ENCODE measurements around the gene CTSD.
A peak's percentile ranks its signal among the peaks of the same experiment; 100 is the strongest.

The CTSD gene

GRCh38 chr11:1719781-1720180, 43.9 kb downstream of the CTSD start:
- DNase-seq: no peak

DNA sequence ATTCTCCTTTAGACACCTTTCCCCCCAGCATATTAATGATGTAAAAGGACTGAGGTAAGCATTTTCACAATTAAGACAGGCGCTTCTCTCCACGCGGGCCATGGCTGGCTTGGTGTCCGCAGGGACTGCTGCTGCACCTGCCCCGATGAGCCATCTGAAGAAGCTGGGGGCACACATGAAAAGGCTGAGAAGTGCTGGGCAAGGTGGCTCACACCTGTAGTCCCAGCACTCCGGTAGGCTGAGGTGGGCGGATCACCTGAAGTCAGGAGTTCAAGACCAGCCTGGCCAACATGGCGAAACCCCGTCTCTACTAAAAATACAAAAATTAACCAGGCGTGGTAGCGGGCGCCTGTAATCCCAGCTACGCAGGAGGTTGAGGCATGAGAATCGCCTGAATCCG, 45.4 kb downstream of the CTSD start:
- DNase-seq: no peak

- DNase-seq: no peak
These were observed 46.0 kb downstream of the CTSD start for GRCh38 chr11:1717745-1718144.

DNA sequence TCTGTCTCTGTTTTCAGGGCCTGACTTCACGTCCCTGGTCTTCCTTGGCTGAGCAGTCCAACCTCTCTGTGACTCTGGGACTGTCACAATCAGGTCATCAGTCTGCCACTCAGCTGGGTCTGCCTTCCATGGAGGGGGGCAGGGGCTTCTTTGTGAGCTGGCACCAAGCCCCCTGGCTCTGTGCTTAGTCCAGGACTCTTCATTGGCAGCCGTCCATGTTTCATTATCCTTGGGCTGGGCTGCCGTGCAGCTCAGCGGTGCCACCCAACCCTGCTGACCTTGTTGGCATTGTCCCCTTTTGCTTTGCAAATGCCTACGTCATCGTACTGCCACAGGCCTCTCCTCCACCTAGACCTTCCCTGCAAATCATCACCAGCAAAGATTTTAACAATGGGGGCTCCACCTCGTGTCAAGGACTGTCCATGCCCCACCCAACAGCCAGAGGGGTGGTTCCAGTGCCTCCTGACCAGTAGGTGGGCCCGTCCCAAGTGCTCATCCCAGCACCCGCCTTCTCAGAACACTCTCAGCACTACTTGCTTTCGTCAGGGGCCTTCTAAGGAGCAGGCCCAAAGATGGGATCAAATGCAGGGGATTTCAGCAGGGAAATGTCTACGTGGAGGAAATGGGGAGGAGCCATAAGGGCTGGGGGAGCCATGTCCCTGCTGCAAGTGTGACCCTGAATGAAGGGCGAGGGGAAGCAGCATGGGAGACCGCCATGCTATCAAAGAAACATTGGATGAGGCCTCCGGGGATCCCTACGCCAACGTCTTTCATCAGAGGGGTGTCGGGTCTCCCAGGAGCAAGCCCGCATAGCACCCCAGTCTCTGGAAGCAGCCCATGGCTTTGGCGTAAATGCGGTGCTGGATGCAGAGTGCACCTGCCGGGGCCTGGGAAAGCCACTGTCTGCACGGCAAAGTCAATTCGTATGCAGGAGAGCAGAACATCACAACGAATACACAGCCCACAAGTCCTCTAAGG, 48.5 kb downstream of the CTSD start:
- DNase-seq: no peak

GRCh38 chr11:1708716-1709115, 55.0 kb downstream of the CTSD start:
- DNase-seq: no peak

- DNase-seq: no peak
These were observed 56.0 kb downstream of the CTSD start for GRCh38 chr11:1707751-1708150.

DNA sequence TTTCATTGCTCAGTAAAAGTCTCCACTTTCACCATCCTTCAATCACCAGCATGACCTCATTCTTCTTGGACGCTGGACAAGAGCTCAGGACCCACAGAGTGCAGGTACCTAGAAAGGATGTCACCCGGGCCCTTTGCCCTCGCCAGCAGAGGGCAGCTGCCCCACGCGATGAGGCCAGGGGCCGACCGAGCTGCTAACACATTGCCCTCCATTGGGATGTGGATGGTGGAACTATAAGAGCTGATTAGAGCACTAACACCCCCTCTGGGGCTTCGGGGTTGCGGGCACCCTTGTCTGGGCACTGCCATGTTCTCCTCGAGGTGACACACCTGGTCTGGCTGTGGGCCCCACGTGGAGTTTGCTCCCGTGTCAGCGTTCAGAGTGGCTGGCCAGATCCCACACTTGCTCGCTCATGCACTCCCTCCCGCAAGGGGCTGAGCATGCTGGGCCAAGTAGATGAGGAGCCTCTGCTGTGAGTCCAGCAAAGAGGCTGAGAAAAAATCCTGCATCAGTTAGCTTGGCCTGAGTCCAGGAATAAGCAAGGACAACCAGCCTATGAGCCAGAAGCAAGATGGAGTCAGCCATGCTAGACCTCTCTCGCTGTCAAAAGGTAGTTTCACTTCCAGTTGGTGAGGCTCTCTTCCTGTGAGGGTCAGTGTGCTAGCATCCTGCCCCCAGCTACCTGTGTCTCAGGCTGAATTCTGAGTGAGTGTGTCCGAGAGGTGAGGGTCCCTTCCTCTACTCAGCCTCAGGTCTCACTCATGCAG, 56.9 kb downstream of the CTSD start:
- peak in 1 of 2 experiments; percentile 6 for DNase-seq

DNA sequence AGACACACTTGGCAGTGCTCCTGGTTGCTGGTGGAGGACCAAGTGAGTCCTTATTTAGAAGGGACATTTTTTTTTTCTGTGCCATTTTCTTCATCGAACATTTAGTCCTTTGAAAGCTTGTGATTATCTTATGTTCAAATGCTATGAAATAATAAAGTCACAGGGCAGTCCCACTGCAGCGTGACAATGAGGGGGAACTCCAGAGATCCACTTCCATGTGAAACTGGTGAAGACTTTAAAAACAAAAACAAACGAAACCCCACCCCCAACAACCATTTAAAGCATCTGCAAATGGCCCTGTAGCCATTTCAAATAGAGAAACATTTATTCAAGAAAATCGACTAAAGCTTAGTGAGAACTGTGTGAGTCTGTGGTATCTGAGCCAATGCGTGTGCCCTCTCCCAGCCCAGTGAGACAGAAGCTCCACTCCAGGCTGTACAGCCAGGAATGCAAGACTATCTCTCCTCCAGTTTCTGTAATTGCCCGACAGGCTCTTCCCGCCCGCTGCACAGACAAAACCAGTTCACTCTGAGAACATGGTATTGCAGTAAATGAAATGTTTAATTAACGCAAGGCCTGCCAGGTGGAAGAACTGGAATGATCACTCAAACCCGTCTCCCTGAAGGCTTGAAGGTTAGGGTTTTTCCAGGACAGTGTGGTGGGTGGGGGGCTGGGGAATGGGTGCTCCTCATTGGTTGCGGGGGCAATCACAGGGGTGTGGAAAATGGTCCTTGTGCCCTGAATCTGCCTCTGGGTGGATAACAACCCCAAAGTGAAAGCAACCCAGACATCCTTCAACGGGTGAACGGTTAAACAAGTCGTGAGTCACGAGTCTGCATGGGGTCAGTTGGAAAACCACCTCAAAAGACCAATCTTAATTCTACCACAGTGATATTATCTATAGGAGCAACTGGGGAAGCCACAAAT, 58.3 kb downstream of the CTSD start:
- DNase-seq: no peak

DNA sequence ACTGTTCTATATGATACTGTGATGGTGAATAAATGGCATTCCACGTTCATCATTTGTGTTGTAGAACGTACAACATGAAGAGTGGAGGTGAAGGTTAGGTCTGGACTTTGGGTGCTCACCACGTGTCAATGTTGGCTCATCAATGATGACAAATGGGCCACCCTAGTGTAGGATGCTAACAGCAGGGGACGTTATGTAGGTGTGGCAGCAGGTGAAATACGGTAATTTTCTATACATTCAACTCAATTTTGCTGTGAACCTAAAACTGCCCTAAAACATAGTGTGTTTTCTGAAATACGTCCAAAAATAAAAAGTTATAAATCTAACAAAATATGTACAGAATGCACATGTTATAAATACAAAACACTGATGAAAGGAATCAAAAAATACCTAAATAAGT, 60.6 kb downstream of the CTSD start:
- DNase-seq: no peak

All from NCI-H524 (cell line).